ENCODE results near the gene DOK7.
"Not testable (repeated sequence)": the region's sequence is repeated elsewhere in the genome, so short reads cannot be mapped to it uniquely, and the experiment has no call there.

The DOK7 gene

GRCh38 chr4:3445111-3445820 lies 17.8 kb upstream of the DOK7 start:
- Mint-ChIP-seq H3K36me3 (no peaks in the 10 kb centered on the region), H3K4me3 (no peak overlapping the region), H3K4me1 (no peaks in the 10 kb centered on the region), H3K27ac (no peak overlapping the region), H3K9me3 (no peaks in the 10 kb centered on the region)
- DNase-seq (ENCODE audit: low spot score in 2 of 2) (no peak), ATAC-seq (no peak)

GRCh38 chr4:3445829-3446545 lies 17.1 kb upstream of the DOK7 start:
- no peak for ATAC-seq
- no peaks in the 10 kb centered on the region for H3K4me1 Mint-ChIP-seq
- DNase-seq (ENCODE audit: low spot score in 2 of 2): no peak
- no peaks in the 10 kb centered on the region for H3K9me3 Mint-ChIP-seq
- H3K27ac Mint-ChIP-seq: no peak overlapping the region
- no peak overlapping the region for H3K4me3 Mint-ChIP-seq
- no peaks in the 10 kb centered on the region for H3K36me3 Mint-ChIP-seq

- no peaks in the 10 kb centered on the region for H3K9me3 Mint-ChIP-seq
- no peak overlapping the region for H3K27ac Mint-ChIP-seq
- ATAC-seq (no peak), DNase-seq (ENCODE audit: low spot score in 2 of 2) (no peak)
- H3K4me1 Mint-ChIP-seq: no peaks in the 10 kb centered on the region
- no peaks in the 10 kb centered on the region for H3K36me3 Mint-ChIP-seq
- no peak overlapping the region for H3K4me3 Mint-ChIP-seq
Measured at GRCh38 chr4:3446631-3447320, 16.3 kb upstream of the DOK7 start.

- DNase-seq (ENCODE audit: low spot score in 2 of 2) (no peak), ATAC-seq (no peak)
- Mint-ChIP-seq H3K9me3 (no peaks in the 10 kb centered on the region), H3K4me1 (no peaks in the 10 kb centered on the region), H3K27ac (no peak overlapping the region), H3K4me3 (no peak overlapping the region), H3K36me3 (no peaks in the 10 kb centered on the region)
Measured at GRCh38 chr4:3447431-3448395, 15.4 kb upstream of the DOK7 start.

GRCh38 chr4:3449047-3449573 lies 14.0 kb upstream of the DOK7 start:
- no peak overlapping the region for H3K27ac Mint-ChIP-seq
- no peaks in the 10 kb centered on the region for H3K4me1 Mint-ChIP-seq
- DNase-seq (ENCODE audit: low spot score in 2 of 2): no peak
- H3K9me3 Mint-ChIP-seq: no peaks in the 10 kb centered on the region
- no peaks in the 10 kb centered on the region for H3K36me3 Mint-ChIP-seq
- no peak for ATAC-seq
- no peak overlapping the region for H3K4me3 Mint-ChIP-seq

- ATAC-seq (no peak), DNase-seq (ENCODE audit: low spot score in 2 of 2) (no peak)
- Mint-ChIP-seq H3K9me3 (no peaks in the 10 kb centered on the region), H3K36me3 (no peaks in the 10 kb centered on the region), H3K4me3 (no peak overlapping the region), H3K27ac (no peak overlapping the region), H3K4me1 (no peaks in the 10 kb centered on the region)
Measured at GRCh38 chr4:3449574-3450534, 13.3 kb upstream of the DOK7 start.

- DNase-seq (ENCODE audit: low spot score in 2 of 2) (no peak), ATAC-seq (no peak)
- Mint-ChIP-seq H3K36me3 (no peaks in the 10 kb centered on the region), H3K27ac (peak overlapping the region; percentile 81), H3K9me3 (peaks cover 6% of the 10 kb centered on the region), H3K4me3 (no peak overlapping the region), H3K4me1 (no peaks in the 10 kb centered on the region)
Measured at GRCh38 chr4:3450643-3451042, 12.5 kb upstream of the DOK7 start.

- no peak overlapping the region for H3K27ac Mint-ChIP-seq
- ATAC-seq (no peak), DNase-seq (ENCODE audit: low spot score in 2 of 2) (no peak)
- H3K36me3 Mint-ChIP-seq: no peaks in the 10 kb centered on the region
- H3K4me1 Mint-ChIP-seq: no peaks in the 10 kb centered on the region
- peaks cover 8% of the 10 kb centered on the region for H3K9me3 Mint-ChIP-seq
- no peak overlapping the region for H3K4me3 Mint-ChIP-seq
Measured at GRCh38 chr4:3451956-3452355, 11.2 kb upstream of the DOK7 start.

- no peak overlapping the region for H3K27ac Mint-ChIP-seq
- no peak overlapping the region for H3K4me3 Mint-ChIP-seq
- no peaks in the 10 kb centered on the region for H3K36me3 Mint-ChIP-seq
- no peaks in the 10 kb centered on the region for H3K4me1 Mint-ChIP-seq
- H3K9me3 Mint-ChIP-seq: peaks cover 8% of the 10 kb centered on the region
- no peak for ATAC-seq
- no peak for DNase-seq (ENCODE audit: low spot score in 2 of 2)
Measured at GRCh38 chr4:3452376-3452775, 10.7 kb upstream of the DOK7 start.

- not testable (repeated sequence) for DNase-seq (ENCODE audit: low spot score in 2 of 2); ATAC-seq; H3K27ac Mint-ChIP-seq; H3K4me1 Mint-ChIP-seq; H3K36me3 Mint-ChIP-seq; H3K4me3 Mint-ChIP-seq; H3K9me3 Mint-ChIP-seq
Measured at GRCh38 chr4:3455596-3455995, 7.5 kb upstream of the DOK7 start.

GRCh38 chr4:3458371-3458770 lies 4.7 kb upstream of the DOK7 start:
- H3K36me3 Mint-ChIP-seq: no peaks in the 10 kb centered on the region
- ATAC-seq: no peak
- no peak overlapping the region for H3K4me3 Mint-ChIP-seq
- no peaks in the 10 kb centered on the region for H3K4me1 Mint-ChIP-seq
- DNase-seq (ENCODE audit: low spot score in 2 of 2): no peak
- H3K9me3 Mint-ChIP-seq: peaks cover 8% of the 10 kb centered on the region
- no peak overlapping the region for H3K27ac Mint-ChIP-seq

- not testable (repeated sequence) for H3K27ac Mint-ChIP-seq; H3K36me3 Mint-ChIP-seq; H3K4me1 Mint-ChIP-seq; DNase-seq (ENCODE audit: low spot score in 2 of 2); H3K4me3 Mint-ChIP-seq; H3K9me3 Mint-ChIP-seq; ATAC-seq
Measured at GRCh38 chr4:3459156-3459555, 4.0 kb upstream of the DOK7 start.

- Mint-ChIP-seq H3K9me3 (no peaks in the 10 kb centered on the region), H3K4me1 (no peaks in the 10 kb centered on the region), H3K4me3 (no peak overlapping the region), H3K27ac (no peak overlapping the region), H3K36me3 (no peaks in the 10 kb centered on the region)
- no peak for ATAC-seq
- no peak for DNase-seq (ENCODE audit: low spot score in 2 of 2)
Measured at GRCh38 chr4:3460926-3461325, 2.2 kb upstream of the DOK7 start.

Measured in stimulated activated effector memory CD8-positive, alpha-beta T cell treated with anti-CD3 and anti-CD28 coated beads, Interleukin-12 subunit alpha, Interleukin-12 subunit beta, amount 100 ng/mL, for 72 hours (primary cell).